ENCODE measurements around the gene DYRK2. TPM values are rescaled to one million over a fixed set of nuclear protein-coding genes. Genes with fewer than 3 reads are reported as not detected.
A peak's percentile ranks its signal among the peaks of the same experiment; 100 is the strongest.

DYRK2 gene
- total RNA-seq, result 10 to 100 TPM; 17.4 to 18.4 TPM
- polyA plus RNA-seq (ENCODE audit: insufficient read depth, low read depth, low replicate concordance), result 14.6 TPM
- long read RNA-seq, donor 1, full-length matches to known transcripts, result 9 of 9 reads
- long read RNA-seq, donor 1, partial matches to known transcripts, result 0 of 9 reads
- long read RNA-seq, donor 1, other reads (novel, unspliced or antisense), result 0 of 9 reads
- long read RNA-seq, donor 2, full-length matches to known transcripts, result 4 of 4 reads
- long read RNA-seq, donor 2, partial matches to known transcripts, result 0 of 4 reads
- long read RNA-seq, donor 2, other reads (novel, unspliced or antisense), result 0 of 4 reads

GRCh38 chr12:67648521-67649260 lies at the start of gene DYRK2:
DYRK2 (plus strand) TSS chr12:67648745; CDS start chr12:67649134, 389 bp downstream.
- no peaks in the 10 kb centered on the region for H3K9me3 ChIP-seq
- H3K4me1 ChIP-seq, result peaks cover 20% of the 10 kb centered on the region
- 0 to 2% methylated on average over 1 to 51 of the region's 109 CpGs for WGBS, 2 donors
- TF ChIP-seq POLR2A (IDR thresholded peaks at IDR 0.05) (peak; percentile 39), CTCF (IDR thresholded peaks at IDR 0.05) (no peak)
- intact Hi-C loops (cut with DNase I; ENCODE audit: low total_unique reads), result no loop called here
- no peaks in the 10 kb centered on the region for H3K36me3 ChIP-seq (ENCODE audit: low read depth, missing control alignments)
- peak within 1 kb of the TSS; percentile 88 to 97 for H3K4me3 ChIP-seq
- peak; percentile 90 for DNase-seq
- H3K27ac ChIP-seq, result peak within 1 kb of the TSS; percentile 87 to 96
- H3K27me3 ChIP-seq, result no peaks in the 10 kb centered on the region

GRCh38 chr12:67599691-67600090 lies 48.9 kb upstream of the DYRK2 start:
- 88 to 90% methylated on average over 6 of the region's 6 CpGs for WGBS, 2 donors
- TF ChIP-seq CTCF (IDR thresholded peaks at IDR 0.05), result no peak
- TF ChIP-seq POLR2A (IDR thresholded peaks at IDR 0.05), result no peak
- H3K27me3 ChIP-seq, result no peaks in the 10 kb centered on the region
- H3K27ac ChIP-seq, result no peak overlapping the region
- intact Hi-C loops (cut with DNase I; ENCODE audit: low total_unique reads), result no loop called here
- no peak overlapping the region for H3K4me3 ChIP-seq
- no peaks in the 10 kb centered on the region for H3K9me3 ChIP-seq
- H3K36me3 ChIP-seq (ENCODE audit: low read depth, missing control alignments), result no peaks in the 10 kb centered on the region
- no peaks in the 10 kb centered on the region for H3K4me1 ChIP-seq
- no peak for DNase-seq

- H3K4me3 ChIP-seq, result no peak overlapping the region
- H3K9me3 ChIP-seq, result no peaks in the 10 kb centered on the region
- H3K27ac ChIP-seq, result no peak overlapping the region
- DNase-seq, result no peak
- H3K4me1 ChIP-seq, result no peaks in the 10 kb centered on the region
- no peaks in the 10 kb centered on the region for H3K27me3 ChIP-seq
- TF ChIP-seq CTCF (IDR thresholded peaks at IDR 0.05), result no peak
- intact Hi-C loops (cut with DNase I; ENCODE audit: low total_unique reads), result no loop called here
- H3K36me3 ChIP-seq (ENCODE audit: low read depth, missing control alignments), result no peaks in the 10 kb centered on the region
- WGBS, 2 donors, result 69 to 75% methylated on average over 1 of the region's 1 CpG
These were observed 47.4 kb upstream of the DYRK2 start for GRCh38 chr12:67601126-67601525.

- Histone ChIP-seq H3K4me1 (no peaks in the 10 kb centered on the region), H3K9me3 (no peaks in the 10 kb centered on the region), H3K4me3 (no peak overlapping the region), H3K27me3 (no peaks in the 10 kb centered on the region), H3K36me3 (ENCODE audit: low read depth, missing control alignments) (no peaks in the 10 kb centered on the region), H3K27ac (no peak overlapping the region)
- WGBS, 2 donors, result 88 to 96% methylated on average over 4 of the region's 4 CpGs
- no peak for DNase-seq
- TF ChIP-seq CTCF (IDR thresholded peaks at IDR 0.05), result no peak
- no peak for TF ChIP-seq POLR2A (IDR thresholded peaks at IDR 0.05)
- intact Hi-C loops (cut with DNase I; ENCODE audit: low total_unique reads), result no loop called here
These were observed 39.2 kb upstream of the DYRK2 start for GRCh38 chr12:67609226-67609870.
